ENCODE results near the gene SACM1L. TPM values are rescaled to one million over a fixed set of nuclear protein-coding genes. Genes with fewer than 3 reads are reported as not detected.

Gene SACM1L
- total and polyA plus RNA-seq, 2 of the 8 experiments (the other 6 are each of a cell fraction or from before 2014, with no cell fraction given): 20.1 to 61.0 TPM

DNA sequence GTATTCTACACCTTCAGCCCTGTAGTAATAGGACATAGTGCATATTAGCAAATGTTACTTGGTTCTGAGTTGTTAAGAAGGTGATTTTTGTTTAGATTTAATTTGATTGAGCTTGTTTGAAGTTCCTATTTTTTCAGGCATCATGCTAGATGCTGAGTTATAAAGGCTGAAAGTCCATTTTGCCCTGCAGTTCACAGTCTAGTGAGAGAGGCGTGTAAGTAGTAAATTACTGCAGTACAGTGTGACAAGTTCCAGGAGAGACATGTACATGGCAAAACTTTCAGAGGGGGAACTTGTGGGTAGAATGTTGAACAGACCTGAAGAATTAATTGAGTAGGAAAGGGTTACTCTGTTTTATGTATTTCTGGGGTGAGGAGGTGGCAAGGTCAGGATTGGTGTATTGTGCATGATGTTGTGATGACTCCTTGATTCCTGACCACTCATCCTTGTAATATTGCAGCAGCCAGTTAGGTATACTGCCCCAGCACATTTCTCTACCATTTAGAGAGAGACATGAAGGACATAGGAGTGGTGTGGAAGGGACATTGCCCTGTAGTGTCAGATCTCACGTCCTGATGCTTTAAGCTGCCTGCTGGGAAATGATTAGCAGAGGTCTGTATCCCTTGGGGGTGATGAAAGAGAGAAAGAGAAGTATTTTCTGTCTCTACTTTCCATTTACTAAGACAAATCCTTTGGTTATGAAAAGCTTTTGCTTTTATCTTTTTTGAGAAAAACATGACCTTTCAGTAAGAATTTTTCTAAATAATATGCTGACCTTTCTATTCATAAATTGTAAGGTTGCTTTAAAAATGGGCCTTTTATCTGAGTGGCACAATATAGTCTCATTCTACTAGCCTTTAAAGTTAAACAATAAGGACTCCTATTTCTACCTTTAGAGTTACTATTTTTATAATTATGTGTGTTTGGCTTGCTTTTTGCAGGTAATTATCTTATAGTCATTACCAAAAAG, 16.9 kb downstream of the SACM1L start (continued):
- TF ChIP-seq TAF1 (IDR thresholded peaks at IDR 0.05; ENCODE audit: low read depth, low read length) (no peak), KDM5A (IDR thresholded peaks at IDR 0.05; ENCODE audit: low read length) (no peak), CTBP2 (IDR thresholded peaks at IDR 0.05; ENCODE audit: borderline replicate concordance, insufficient read depth, insufficient read length, low read length) (no peak), GTF2F1 (IDR thresholded peaks at IDR 0.05; ENCODE audit: borderline replicate concordance, low read depth, low read length) (no peak)
- TF ChIP-seq, protein P1, sequence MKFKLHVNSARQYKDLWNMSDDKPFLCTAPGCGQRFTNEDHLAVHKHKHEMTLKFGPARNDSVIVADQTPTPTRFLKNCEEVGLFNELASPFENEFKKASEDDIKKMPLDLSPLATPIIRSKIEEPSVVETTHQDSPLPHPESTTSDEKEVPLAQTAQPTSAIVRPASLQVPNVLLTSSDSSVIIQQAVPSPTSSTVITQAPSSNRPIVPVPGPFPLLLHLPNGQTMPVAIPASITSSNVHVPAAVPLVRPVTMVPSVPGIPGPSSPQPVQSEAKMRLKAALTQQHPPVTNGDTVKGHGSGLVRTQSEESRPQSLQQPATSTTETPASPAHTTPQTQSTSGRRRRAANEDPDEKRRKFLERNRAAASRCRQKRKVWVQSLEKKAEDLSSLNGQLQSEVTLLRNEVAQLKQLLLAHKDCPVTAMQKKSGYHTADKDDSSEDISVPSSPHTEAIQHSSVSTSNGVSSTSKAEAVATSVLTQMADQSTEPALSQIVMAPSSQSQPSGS (IDR thresholded peaks at IDR 0.05; ENCODE audit: low read length): no peak

Data from H1 (cell line).